Neural crest cell (in vitro differentiated cells): ENCODE data around the gene MEPE. TPM values are rescaled to one million over a fixed set of nuclear protein-coding genes. Genes with fewer than 3 reads are reported as not detected.

Experiments
- DNase-seq: peaks from one replicate; pipeline ENCODE4 v3.0.0; 2021; ENCODE audit warnings: low read depth, mixed read lengths, low spot score
- H3K27ac Mint-ChIP-seq: one replicate; pipeline ENCODE4 v1.8.0; 2021; ENCODE audit warnings: mild to moderate bottlenecking, mixed read lengths; ENCODE audit not compliant: unreplicated experiment
- H3K27me3 Mint-ChIP-seq: 2 replicates; pipeline ENCODE4 v1.8.0; 2021; ENCODE audit warnings: low read depth, mild to moderate bottlenecking, mixed read lengths
- H3K36me3 Mint-ChIP-seq: 2 replicates; pipeline ENCODE4 v1.8.0; 2021; ENCODE audit warnings: low read depth, mild to moderate bottlenecking, mixed read lengths
- H3K4me1 Mint-ChIP-seq: 2 replicates; pipeline ENCODE4 v1.8.0; 2021; ENCODE audit warnings: mixed read lengths
- H3K4me3 Mint-ChIP-seq: one replicate; pipeline ENCODE4 v1.8.0; 2021; ENCODE audit warnings: mild to moderate bottlenecking, mixed read lengths
- H3K9me3 Mint-ChIP-seq: 2 replicates; pipeline ENCODE4 v1.8.0; 2021; ENCODE audit warnings: mixed read lengths
- CTCF ChIP-seq: fragments of 200-600 bp; sonication (generic); conservative IDR thresholded peaks from 2 replicates; pipeline ENCODE4 v1.5.0; 2021; ENCODE audit warnings: antibody characterized with exemption, mild to moderate bottlenecking
- total RNA-seq: library from RNA; stranded (reverse); gene quantifications from 2 replicates; pipeline ENCODE4 v1.2.1, GENCODE V29; 2021

MEPE gene
- total RNA-seq, 1 donor from 2014 or later = not detected

GRCh38 chr4:87803421-87803820 is 29.3 kb upstream of the MEPE start:
- H3K36me3 Mint-ChIP-seq = no peaks in the 10 kb centered on the region
- DNase-seq = no peak
- H3K4me3 Mint-ChIP-seq = no peak overlapping the region
- H3K27ac Mint-ChIP-seq = no peak overlapping the region
- no peaks in the 10 kb centered on the region for H3K9me3 Mint-ChIP-seq
- no peak for TF ChIP-seq CTCF
- H3K27me3 Mint-ChIP-seq = no peaks in the 10 kb centered on the region
- H3K4me1 Mint-ChIP-seq = no peaks in the 10 kb centered on the region

- TF ChIP-seq CTCF = no peak
- no peak overlapping the region for H3K4me3 Mint-ChIP-seq
- no peaks in the 10 kb centered on the region for H3K4me1 Mint-ChIP-seq
- H3K27me3 Mint-ChIP-seq = no peaks in the 10 kb centered on the region
- DNase-seq = no peak
- H3K9me3 Mint-ChIP-seq = peaks cover 5% of the 10 kb centered on the region
- H3K36me3 Mint-ChIP-seq = no peaks in the 10 kb centered on the region
- no peak overlapping the region for H3K27ac Mint-ChIP-seq
Measured at GRCh38 chr4:87804871-87805270, 27.9 kb upstream of the MEPE start.

- no peak for DNase-seq
- Mint-ChIP-seq H3K36me3 (no peaks in the 10 kb centered on the region), H3K4me3 (no peak overlapping the region)
Measured at GRCh38 chr4:87805971-87806370, 26.8 kb upstream of the MEPE start.

GRCh38 chr4:87806520-87806919 is 26.2 kb upstream of the MEPE start:
- no peak for DNase-seq
- no peak for TF ChIP-seq CTCF
- Mint-ChIP-seq H3K4me1 (no peaks in the 10 kb centered on the region), H3K27ac (no peak overlapping the region), H3K4me3 (no peak overlapping the region), H3K9me3 (peaks cover 5% of the 10 kb centered on the region), H3K36me3 (peaks cover 4% of the 10 kb centered on the region), H3K27me3 (no peaks in the 10 kb centered on the region)

More at GRCh38 chr4:87805971-87806370, 26.8 kb upstream of the MEPE start:
- TF ChIP-seq CTCF = no peak
- Mint-ChIP-seq H3K4me1 (no peaks in the 10 kb centered on the region), H3K9me3 (peaks cover 5% of the 10 kb centered on the region), H3K27ac (no peak overlapping the region), H3K27me3 (no peaks in the 10 kb centered on the region)

- peaks cover 4% of the 10 kb centered on the region for H3K36me3 Mint-ChIP-seq
- peaks cover 5% of the 10 kb centered on the region for H3K9me3 Mint-ChIP-seq
- TF ChIP-seq CTCF = no peak
- no peak overlapping the region for H3K27ac Mint-ChIP-seq
- H3K4me3 Mint-ChIP-seq = no peak overlapping the region
- no peaks in the 10 kb centered on the region for H3K4me1 Mint-ChIP-seq
- no peak for DNase-seq
- H3K27me3 Mint-ChIP-seq = no peaks in the 10 kb centered on the region
Measured at GRCh38 chr4:87807402-87807801, 25.4 kb upstream of the MEPE start.

GRCh38 chr4:87811977-87812376 is 20.8 kb upstream of the MEPE start:
- no peak for DNase-seq
- no peak for TF ChIP-seq CTCF
- H3K36me3 Mint-ChIP-seq = peaks cover 7% of the 10 kb centered on the region
- H3K4me3 Mint-ChIP-seq = no peak overlapping the region
- H3K27me3 Mint-ChIP-seq = no peaks in the 10 kb centered on the region
- H3K4me1 Mint-ChIP-seq = no peaks in the 10 kb centered on the region
- no peak overlapping the region for H3K27ac Mint-ChIP-seq
- peaks cover 21% of the 10 kb centered on the region for H3K9me3 Mint-ChIP-seq
